GM12872 (cell line): ENCODE measurements around the gene SDF2.

Experiments
- CTCF ChIP-seq: IDR thresholded peaks from 3 replicates; pipeline ENCODE4 v1.5.1; 2011; ENCODE audit warnings: low read depth, mild to moderate bottlenecking, low read length, moderate library complexity; ENCODE audit not compliant: insufficient read depth

SDF2 gene

GRCh38 chr17:28682655-28683054 lies 20.9 kb upstream of the SDF2 start:
- no peak for TF ChIP-seq CTCF

GRCh38 chr17:28675980-28676379 lies 14.3 kb upstream of the SDF2 start:
- peak; percentile 48 for TF ChIP-seq CTCF

- TF ChIP-seq CTCF, result no peak
Observed at GRCh38 chr17:28675490-28675889, 13.8 kb upstream of the SDF2 start.

- TF ChIP-seq CTCF, result no peak
Observed at GRCh38 chr17:28669918-28670317, 8.2 kb upstream of the SDF2 start.

GRCh38 chr17:28667870-28668269 lies 6.2 kb upstream of the SDF2 start:
- no peak for TF ChIP-seq CTCF

- no peak for TF ChIP-seq CTCF
Observed at GRCh38 chr17:28665994-28666393, 4.3 kb upstream of the SDF2 start.

- no peak for TF ChIP-seq CTCF
Observed at GRCh38 chr17:28663723-28664122, 2.0 kb upstream of the SDF2 start.

- no peak for TF ChIP-seq CTCF
Observed at GRCh38 chr17:28662527-28662829, 772 bp upstream of the SDF2 start.
